H9 (cell line): ENCODE data around the gene RTL5. TPM values are rescaled to one million over a fixed set of nuclear protein-coding genes. Genes with fewer than 3 reads are reported as not detected.

Experiments used
- DNase-seq: peaks from one replicate; pipeline ENCODE4 v3.0.0-alpha.2; 2017
- H2AFZ ChIP-seq: one replicate; pipeline ENCODE4 v1.6.1; 2013; ENCODE audit warnings: mild to moderate bottlenecking, low read length, control low read depth, moderate library complexity
- H2AK5ac ChIP-seq: 2 replicates; pipeline ENCODE4 v1.6.1; 2013; ENCODE audit warnings: low read length, control low read depth, mixed read lengths; ENCODE audit not compliant: insufficient read length
- H2BK120ac ChIP-seq: one replicate; pipeline ENCODE4 v1.6.1; 2013; ENCODE audit warnings: low read depth, mild to moderate bottlenecking, low read length, control low read depth, inconsistent platforms; ENCODE audit not compliant: poor library complexity, severe bottlenecking
- H2BK12ac ChIP-seq: 2 replicates; pipeline ENCODE4 v1.6.1; 2013; ENCODE audit warnings: low read length, control low read depth, mixed read lengths, low read depth; ENCODE audit not compliant: insufficient read length
- H2BK15ac ChIP-seq: 2 replicates; pipeline ENCODE4 v1.6.1; 2013; ENCODE audit warnings: low read depth, low read length, control low read depth
- H2BK20ac ChIP-seq: one replicate; pipeline ENCODE4 v1.6.1; 2013; ENCODE audit warnings: low read depth, mild to moderate bottlenecking, low read length, control low read depth, inconsistent platforms; ENCODE audit not compliant: poor library complexity, severe bottlenecking
- H2BK5ac ChIP-seq: 2 replicates; pipeline ENCODE4 v1.6.1; 2013; ENCODE audit warnings: low read length, control low read depth, mixed read lengths; ENCODE audit not compliant: insufficient read length
- H3K14ac ChIP-seq: 2 replicates; pipeline ENCODE4 v1.6.1; 2013; ENCODE audit warnings: low read length, control low read depth; ENCODE audit not compliant: insufficient read depth
- H3K18ac ChIP-seq: 2 replicates; pipeline ENCODE4 v1.6.1; 2013; ENCODE audit warnings: low read depth, mild to moderate bottlenecking, mixed read lengths, low read length, control low read depth; ENCODE audit not compliant: insufficient read length
- H3K23ac ChIP-seq: 2 replicates; pipeline ENCODE4 v1.6.1; 2013; ENCODE audit warnings: low read length, control low read depth, mixed read lengths, low read depth; ENCODE audit not compliant: insufficient read length
- H3K23me2 ChIP-seq: 2 replicates; pipeline ENCODE4 v1.6.1; 2013; ENCODE audit warnings: low read depth, mild to moderate bottlenecking, mixed read lengths, low read length, control low read depth; ENCODE audit not compliant: insufficient read length, poor library complexity, severe bottlenecking
- H3K27ac ChIP-seq: 2 replicates; pipeline ENCODE4 v1.5.1; 2013; ENCODE audit warnings: low read length, control low read depth, mixed read lengths, low read depth; ENCODE audit not compliant: insufficient read length
- H3K27me3 ChIP-seq: 2 replicates; pipeline ENCODE4 v1.6.1; 2013; ENCODE audit warnings: low read length, control low read depth, inconsistent platforms; ENCODE audit not compliant: insufficient read depth
- H3K4ac ChIP-seq: 2 replicates; pipeline ENCODE4 v1.6.1; 2013; ENCODE audit warnings: low read depth, mild to moderate bottlenecking, control low read depth, inconsistent platforms, low read length, moderate library complexity
- H3K4me1 ChIP-seq: 2 replicates; pipeline ENCODE4 v1.6.1; 2013; ENCODE audit warnings: low read length, control low read depth, inconsistent platforms; ENCODE audit not compliant: insufficient read depth
- H3K4me2 ChIP-seq: 2 replicates; pipeline ENCODE4 v1.6.1; 2013; ENCODE audit warnings: low read length, control low read depth, mixed read lengths; ENCODE audit not compliant: insufficient read length, insufficient read depth
- H3K56ac ChIP-seq: 2 replicates; pipeline ENCODE4 v1.6.1; 2013; ENCODE audit warnings: low read depth, mild to moderate bottlenecking, mixed read lengths, low read length, control low read depth; ENCODE audit not compliant: insufficient read length
- H3K79me1 ChIP-seq: 2 replicates; pipeline ENCODE4 v1.6.1; 2013; ENCODE audit warnings: low read depth, mild to moderate bottlenecking, moderate library complexity, low read length, control low read depth, inconsistent platforms; ENCODE audit not compliant: insufficient read depth, poor library complexity, severe bottlenecking
- H3K79me2 ChIP-seq: 2 replicates; pipeline ENCODE4 v1.6.1; 2013; ENCODE audit warnings: low read length, control low read depth, inconsistent platforms; ENCODE audit not compliant: insufficient read depth
- H3K9ac ChIP-seq: 2 replicates; pipeline ENCODE4 v1.6.1; 2013; ENCODE audit warnings: low read length, control low read depth, mixed read lengths; ENCODE audit not compliant: insufficient read length; ENCODE audit errors: extremely low read depth
- H3K9me3 ChIP-seq: one replicate; pipeline ENCODE4 v1.6.1; 2013; ENCODE audit warnings: low read depth, low read length, inconsistent platforms; ENCODE audit not compliant: control insufficient read depth
- H3T11ph ChIP-seq: one replicate; pipeline ENCODE4 v1.6.1; 2013; ENCODE audit warnings: mild to moderate bottlenecking, low read length, control low read depth, inconsistent platforms
- H4K20me1 ChIP-seq: one replicate; pipeline ENCODE4 v1.6.1; 2013; ENCODE audit not compliant: control insufficient read depth, insufficient read length, insufficient read depth
- H4K5ac ChIP-seq: 2 replicates; pipeline ENCODE4 v1.6.1; 2013; ENCODE audit warnings: low read depth, mild to moderate bottlenecking, mixed read lengths, low read length, control low read depth; ENCODE audit not compliant: insufficient read length
- H4K8ac ChIP-seq: replicated peaks from 2 replicates; pipeline ENCODE4 v1.6.1; 2013; ENCODE audit warnings: low read length, control low read depth, mixed read lengths, low read depth; ENCODE audit not compliant: insufficient read length
- H4K91ac ChIP-seq: 2 replicates; pipeline ENCODE4 v1.6.1; 2013; ENCODE audit warnings: low read depth, mild to moderate bottlenecking, moderate library complexity, mixed read lengths, low read length, control low read depth; ENCODE audit not compliant: insufficient read length
- H3K27ac Mint-ChIP-seq, 3 experiments: 2 replicates in 2 of 3; 3 replicates in 1 of 3; pipeline ENCODE4 v1.8.0; 2020 to 2021; ENCODE audit warnings: mixed read lengths in 3 of 3, mild to moderate bottlenecking in 1 of 3, moderate library complexity in 1 of 3
- H3K27me3 Mint-ChIP-seq: 2 replicates; pipeline ENCODE4 v1.8.0; 2021; ENCODE audit warnings: low read depth, mild to moderate bottlenecking, moderate library complexity, mixed read lengths
- H3K36me3 Mint-ChIP-seq, 3 experiments: 2 replicates in 2 of 3; 3 replicates in 1 of 3; pipeline ENCODE4 v1.8.0; 2020 to 2021; ENCODE audit warnings: low read depth in 3 of 3, mixed read lengths in 3 of 3; ENCODE audit not compliant: insufficient read depth in 1 of 3
- H3K4me1 Mint-ChIP-seq, 2 experiments: 2 replicates each; pipeline ENCODE4 v1.8.0; 2020; ENCODE audit warnings: mixed read lengths in 2 of 2
- H3K4me3 Mint-ChIP-seq, 2 experiments: 2 replicates in 1 of 2; 3 replicates in 1 of 2; pipeline ENCODE4 v1.8.0; 2020 to 2021; ENCODE audit warnings: mild to moderate bottlenecking in 2 of 2, mixed read lengths in 2 of 2, moderate library complexity in 1 of 2
- H3K9me3 Mint-ChIP-seq, 2 experiments: 2 replicates in 1 of 2; 3 replicates in 1 of 2; pipeline ENCODE4 v1.8.0; 2020; ENCODE audit warnings: mild to moderate bottlenecking in 2 of 2, mixed read lengths in 2 of 2, moderate library complexity in 1 of 2
- WGBS: extraction: QIAGEN DNeasy Blood & Tissue Kit; methylation state at CpG from one replicate; pipeline ENCODE4 v1.1.7; 2013; ENCODE audit warnings: missing lambda C conversion rate, low lambda C conversion rate, mixed read lengths; ENCODE audit not compliant: insufficient read length; ENCODE audit errors: extremely low coverage; 5-methylcytosine and 5-hydroxymethylcytosine counted together
- total RNA-seq: library from RNA; stranded (reverse); gene quantifications from 2 replicates; pipeline ENCODE4 v1.2.1, GENCODE V29; 2021
- TF ChIP-seq, protein P1 (sequence below): fragments of 200-600 bp; sonication (generic); conservative IDR thresholded peaks from 3 replicates; pipeline ENCODE4 v1.8.0; 2021; ENCODE audit warnings: antibody characterized with exemption, mild to moderate bottlenecking

Gene RTL5
- total RNA-seq, 1 experiment from 2014 or later: 1.2 TPM

DNA sequence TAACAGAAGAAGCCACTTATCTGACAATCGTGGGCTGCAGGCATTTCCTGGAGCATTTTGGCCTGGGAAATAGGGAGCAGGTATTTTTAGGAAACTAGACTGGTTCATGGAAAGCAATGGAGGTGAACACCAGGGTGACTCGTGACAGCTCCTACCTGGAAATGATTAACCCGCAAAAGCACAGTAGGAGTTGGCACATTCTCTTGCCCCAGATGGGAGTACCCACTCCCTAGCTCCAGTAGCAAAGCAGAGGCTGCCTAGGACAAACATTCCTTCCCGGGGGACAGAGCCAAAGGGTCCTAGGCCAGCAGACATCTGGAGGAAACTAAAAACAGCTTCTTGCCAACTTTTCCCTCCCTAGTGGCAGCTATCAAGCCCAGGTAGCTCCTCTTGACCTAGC is 29.0 kb downstream of the RTL5 start:
- TF ChIP-seq, protein P1, sequence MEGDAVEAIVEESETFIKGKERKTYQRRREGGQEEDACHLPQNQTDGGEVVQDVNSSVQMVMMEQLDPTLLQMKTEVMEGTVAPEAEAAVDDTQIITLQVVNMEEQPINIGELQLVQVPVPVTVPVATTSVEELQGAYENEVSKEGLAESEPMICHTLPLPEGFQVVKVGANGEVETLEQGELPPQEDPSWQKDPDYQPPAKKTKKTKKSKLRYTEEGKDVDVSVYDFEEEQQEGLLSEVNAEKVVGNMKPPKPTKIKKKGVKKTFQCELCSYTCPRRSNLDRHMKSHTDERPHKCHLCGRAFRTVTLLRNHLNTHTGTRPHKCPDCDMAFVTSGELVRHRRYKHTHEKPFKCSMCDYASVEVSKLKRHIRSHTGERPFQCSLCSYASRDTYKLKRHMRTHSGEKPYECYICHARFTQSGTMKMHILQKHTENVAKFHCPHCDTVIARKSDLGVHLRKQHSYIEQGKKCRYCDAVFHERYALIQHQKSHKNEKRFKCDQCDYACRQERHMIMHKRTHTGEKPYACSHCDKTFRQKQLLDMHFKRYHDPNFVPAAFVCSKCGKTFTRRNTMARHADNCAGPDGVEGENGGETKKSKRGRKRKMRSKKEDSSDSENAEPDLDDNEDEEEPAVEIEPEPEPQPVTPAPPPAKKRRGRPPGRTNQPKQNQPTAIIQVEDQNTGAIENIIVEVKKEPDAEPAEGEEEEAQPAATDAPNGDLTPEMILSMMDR: no peak
- H3K36me3 Mint-ChIP-seq: peaks cover 4 to 19% (median 5%) of the 10 kb centered on the region in 3 experiments; a peak in 6 of 7 replicates
- Histone ChIP-seq H3K56ac (no peak overlapping the region), H3K27ac (no peak overlapping the region), H4K5ac (no peak overlapping the region), H3K4ac (no peak overlapping the region), H4K20me1 (no peaks in the 10 kb centered on the region), H3T11ph (no peak overlapping the region), H3K9me3 (peaks cover 34% of the 10 kb centered on the region), H2BK15ac (no peak overlapping the region), H3K4me2 (no peak overlapping the region), H3K4me1 (no peaks in the 10 kb centered on the region; the same call in 1 of the 2 replicates), H4K91ac (no peak overlapping the region), H3K18ac (no peak overlapping the region), H3K27me3 (no peaks in the 10 kb centered on the region), H2BK120ac (no peak overlapping the region), H2AFZ (no peak overlapping the region), H3K23ac (no peak overlapping the region), H4K8ac (no peak overlapping the region), H2BK20ac (no peak overlapping the region), H2AK5ac (no peak overlapping the region), H2BK5ac (no peak overlapping the region), H3K79me2 (no peaks in the 10 kb centered on the region), H3K9ac (no peak overlapping the region), H3K23me2 (no peaks in the 10 kb centered on the region), H2BK12ac (no peak overlapping the region), H3K79me1 (no peaks in the 10 kb centered on the region), H3K14ac (no peak overlapping the region)
- no peaks in the 10 kb centered on the region; the same call in 1 of the 2 replicates for H3K27me3 Mint-ChIP-seq
- H3K4me1 Mint-ChIP-seq: peaks cover 17 to 20% of the 10 kb centered on the region in 2 experiments
- H3K4me3 Mint-ChIP-seq: no peak overlapping the region; a peak in 1 of 5 replicates
- no peak overlapping the region for H3K27ac Mint-ChIP-seq
- no CpG with 5 or more reads among the region's 4 CpGs for WGBS
- peaks cover 68 to 72% of the 10 kb centered on the region in 2 experiments for H3K9me3 Mint-ChIP-seq
- DNase-seq: no peak
